ENCODE results near the gene MTHFD2L.
A peak's percentile ranks its signal among the peaks of the same experiment; 100 is the strongest.

Gene MTHFD2L

GRCh38 chr4:74320559-74321118 lies 162.7 kb downstream of the MTHFD2L start:
- no peaks in the 10 kb centered on the region for H3K9me3 ChIP-seq (ENCODE audit: insufficient read depth, low read length, severe bottlenecking)
- H2AFZ ChIP-seq (ENCODE audit: low read depth, low read length) = no peak overlapping the region
- peaks cover 3% of the 10 kb centered on the region for H3K27me3 ChIP-seq (ENCODE audit: insufficient read depth, low read length, poor library complexity)
- TF ChIP-seq CTCF (IDR thresholded peaks at IDR 0.05; ENCODE audit: borderline replicate concordance, extremely low read depth, low read length, poor library complexity, severe bottlenecking) (peak; percentile 64), EZH2 (IDR thresholded peaks at IDR 0.05; ENCODE audit: borderline replicate concordance, low read depth, low read length, severe bottlenecking) (no peak)
- no peak overlapping the region for H3K4me2 ChIP-seq (ENCODE audit: insufficient read depth, low read length)
- peaks cover 3% of the 10 kb centered on the region; the same call in 1 of the 2 replicates for H3K4me1 ChIP-seq (ENCODE audit: insufficient read depth, low read length)
- H3K9ac ChIP-seq (ENCODE audit: low read depth, low read length) = no peak overlapping the region
- no peak overlapping the region for H3K4me3 ChIP-seq (ENCODE audit: low read depth in 1 of 2, low read length in 2 of 2)
- peak; percentile 88 for ATAC-seq (ENCODE audit: insufficient read depth, low read depth)
- no peaks in the 10 kb centered on the region for H3K79me2 ChIP-seq (ENCODE audit: insufficient read depth, low read length)
- no peaks in the 10 kb centered on the region for H3K36me3 ChIP-seq (ENCODE audit: insufficient read depth, low read length)
- no peak overlapping the region for H3K27ac ChIP-seq (ENCODE audit: low read length)
- no peaks in the 10 kb centered on the region for H4K20me1 ChIP-seq (ENCODE audit: insufficient read depth, low read length)
- DNase-seq = peak; percentile 28

- Histone ChIP-seq H3K4me3 (ENCODE audit: low read depth in 1 of 2, low read length in 2 of 2) (no peak overlapping the region), H3K36me3 (ENCODE audit: insufficient read depth, low read length) (no peaks in the 10 kb centered on the region), H3K27ac (ENCODE audit: low read length) (no peak overlapping the region), H4K20me1 (ENCODE audit: insufficient read depth, low read length) (no peaks in the 10 kb centered on the region), H3K79me2 (ENCODE audit: insufficient read depth, low read length) (no peaks in the 10 kb centered on the region), H3K4me2 (ENCODE audit: insufficient read depth, low read length) (no peak overlapping the region), H3K4me1 (ENCODE audit: insufficient read depth, low read length) (peaks cover 3% of the 10 kb centered on the region; the same call in 1 of the 2 replicates), H2AFZ (ENCODE audit: low read depth, low read length) (no peak overlapping the region), H3K27me3 (ENCODE audit: insufficient read depth, low read length, poor library complexity) (peaks cover 3% of the 10 kb centered on the region), H3K9ac (ENCODE audit: low read depth, low read length) (no peak overlapping the region), H3K9me3 (ENCODE audit: insufficient read depth, low read length, severe bottlenecking) (no peaks in the 10 kb centered on the region)
- no peak for DNase-seq
- ATAC-seq (ENCODE audit: insufficient read depth, low read depth) = no peak
- no peak for TF ChIP-seq EZH2 (IDR thresholded peaks at IDR 0.05; ENCODE audit: borderline replicate concordance, low read depth, low read length, severe bottlenecking)
- no peak for TF ChIP-seq CTCF (IDR thresholded peaks at IDR 0.05; ENCODE audit: borderline replicate concordance, extremely low read depth, low read length, poor library complexity, severe bottlenecking)
Measured at GRCh38 chr4:74322301-74322700, 164.4 kb downstream of the MTHFD2L start.

DNA sequence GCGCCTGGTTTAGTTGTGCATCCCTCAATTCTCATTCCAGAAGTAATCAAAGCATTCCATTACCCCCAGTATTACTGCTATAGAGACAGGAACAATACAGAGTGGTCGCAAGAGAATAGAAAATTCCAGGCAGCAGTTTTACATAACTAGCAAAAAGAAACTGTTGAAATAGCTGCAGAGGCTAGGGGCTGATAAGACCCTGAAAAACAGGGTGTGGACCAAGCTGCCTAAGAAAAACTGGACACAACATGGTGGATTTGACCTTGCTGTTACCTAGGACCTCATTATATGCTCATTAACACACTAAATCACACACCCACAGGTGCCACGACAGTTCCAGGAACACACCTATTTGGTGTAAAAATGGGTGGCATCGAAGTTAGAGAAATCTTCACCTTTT lies 165.7 kb downstream of the MTHFD2L start:
- Histone ChIP-seq H3K36me3 (ENCODE audit: insufficient read depth, low read length) (no peaks in the 10 kb centered on the region), H3K79me2 (ENCODE audit: insufficient read depth, low read length) (no peaks in the 10 kb centered on the region), H3K4me1 (ENCODE audit: insufficient read depth, low read length) (peaks cover 3% of the 10 kb centered on the region; the same call in 1 of the 2 replicates), H3K27me3 (ENCODE audit: insufficient read depth, low read length, poor library complexity) (peaks cover 3% of the 10 kb centered on the region), H3K4me3 (ENCODE audit: low read depth in 1 of 2, low read length in 2 of 2) (no peak overlapping the region), H3K9ac (ENCODE audit: low read depth, low read length) (no peak overlapping the region), H3K27ac (ENCODE audit: low read length) (no peak overlapping the region), H3K9me3 (ENCODE audit: insufficient read depth, low read length, severe bottlenecking) (no peaks in the 10 kb centered on the region), H4K20me1 (ENCODE audit: insufficient read depth, low read length) (no peaks in the 10 kb centered on the region), H3K4me2 (ENCODE audit: insufficient read depth, low read length) (no peak overlapping the region), H2AFZ (ENCODE audit: low read depth, low read length) (no peak overlapping the region)
- ATAC-seq (ENCODE audit: insufficient read depth, low read depth) (no peak), DNase-seq (no peak)
- TF ChIP-seq EZH2 (IDR thresholded peaks at IDR 0.05; ENCODE audit: borderline replicate concordance, low read depth, low read length, severe bottlenecking) = no peak
- no peak for TF ChIP-seq CTCF (IDR thresholded peaks at IDR 0.05; ENCODE audit: borderline replicate concordance, extremely low read depth, low read length, poor library complexity, severe bottlenecking)
